ENCODE data around the gene NEDD4. TPM values are rescaled to one million over a fixed set of nuclear protein-coding genes. Genes with fewer than 3 reads are reported as not detected.

The NEDD4 gene
- total and polyA plus RNA-seq, 5 donors = 2.6 to 11.6 (median 8.8) TPM

DNA sequence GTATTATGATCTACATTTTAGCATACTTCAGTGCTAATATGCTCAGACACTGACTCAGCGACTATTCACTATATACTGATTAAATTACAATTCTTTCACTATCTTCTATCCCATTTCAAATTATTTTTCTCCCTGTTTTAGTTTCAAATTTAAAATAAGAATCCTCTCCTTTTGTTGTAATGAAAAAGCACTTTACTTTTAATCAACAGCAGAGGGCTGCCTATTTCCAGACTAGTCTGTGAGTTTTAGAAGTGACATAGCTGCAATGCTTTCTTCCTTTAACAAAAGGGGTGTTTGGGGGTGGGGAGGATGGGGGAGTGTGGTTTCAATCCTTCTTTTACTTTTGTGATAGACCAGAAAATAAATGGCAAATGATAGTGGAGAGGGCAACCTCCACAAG is 2.4 kb downstream of the NEDD4 start:
- Histone ChIP-seq H3K4me3 (ENCODE audit: low read length) (no peak overlapping the region), H3K9me3 (ENCODE audit: control insufficient read depth, low read length) (no peaks in the 10 kb centered on the region), H3K27me3 (ENCODE audit: control insufficient read depth, insufficient read depth) (no peaks in the 10 kb centered on the region), H3K4me1 (ENCODE audit: control insufficient read depth, insufficient read depth, low read length) (peaks cover 2% of the 10 kb centered on the region), H3K27ac (ENCODE audit: low read length) (no peak overlapping the region)
- DNase-seq = no peak
- WGBS = 92% methylated on average over 1 of the region's 1 CpG
- intact Hi-C loops (cut with DNase I) = loop anchor here in 1 of 4 donors (5.0 kb wide), 1 partner anchor 256 kb away; no protein-coding TSS in a partner anchor
- ATAC-seq = no peak

DNA sequence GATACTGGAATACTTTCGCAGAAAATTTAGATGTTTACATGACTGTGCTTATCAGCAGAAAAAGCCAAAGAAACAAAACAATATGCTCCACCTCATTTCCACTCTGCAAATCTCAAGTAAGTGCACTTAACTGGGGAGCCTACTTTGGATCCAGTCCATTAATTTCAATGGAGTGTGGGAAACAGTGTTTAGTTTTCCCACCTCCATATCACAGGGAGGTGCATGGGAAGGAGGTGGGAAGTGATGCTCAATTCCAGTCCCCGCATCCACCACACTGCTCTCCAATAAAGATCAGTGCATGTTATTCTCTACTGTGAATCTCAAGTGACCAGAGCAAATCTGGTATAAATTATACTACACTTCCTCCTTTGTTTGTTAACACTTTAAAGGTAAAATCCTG is 2.9 kb downstream of the NEDD4 start:
- WGBS = 86% methylated on average over 2 of the region's 2 CpGs
- no peaks in the 10 kb centered on the region for H3K27me3 ChIP-seq (ENCODE audit: control insufficient read depth, insufficient read depth)
- DNase-seq (no peak), ATAC-seq (no peak)
- no peak overlapping the region for H3K27ac ChIP-seq (ENCODE audit: low read length)
- no peaks in the 10 kb centered on the region for H3K9me3 ChIP-seq (ENCODE audit: control insufficient read depth, low read length)
- peaks cover 2% of the 10 kb centered on the region for H3K4me1 ChIP-seq (ENCODE audit: control insufficient read depth, insufficient read depth, low read length)
- intact Hi-C loops (cut with DNase I) = loop anchor here in 1 of 4 donors (5.0 kb wide), 1 partner anchor 257 kb away; no protein-coding TSS in a partner anchor
- H3K4me3 ChIP-seq (ENCODE audit: low read length) = no peak overlapping the region

DNA sequence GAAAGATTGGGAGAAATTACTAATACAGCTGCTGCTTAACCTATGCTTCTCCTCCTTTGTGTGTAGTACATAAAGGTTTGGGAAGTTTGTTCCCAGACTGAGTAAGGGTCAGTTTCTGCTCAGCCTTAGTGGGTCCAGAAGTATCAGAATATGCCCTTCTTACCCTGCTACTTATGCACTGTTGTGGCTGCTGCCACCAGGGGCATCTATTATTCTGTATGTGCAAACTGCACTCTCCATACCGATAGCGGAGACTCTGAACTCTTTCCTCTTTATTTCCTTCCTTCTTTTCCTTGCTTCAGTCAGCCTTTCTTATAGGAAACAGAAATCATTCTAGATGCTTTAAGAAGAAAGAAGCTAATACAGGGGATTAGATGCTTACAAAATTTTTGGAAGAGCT is 4.0 kb downstream of the NEDD4 start:
- intact Hi-C loops (cut with DNase I) = no loop called here
- H3K4me1 ChIP-seq (ENCODE audit: control insufficient read depth, insufficient read depth, low read length) = peaks cover 2% of the 10 kb centered on the region
- H3K4me3 ChIP-seq (ENCODE audit: low read length) = no peak overlapping the region
- no peak overlapping the region for H3K27ac ChIP-seq (ENCODE audit: low read length)
- WGBS = 67% methylated on average over 2 of the region's 2 CpGs
- H3K9me3 ChIP-seq (ENCODE audit: control insufficient read depth, low read length) = no peaks in the 10 kb centered on the region
- no peaks in the 10 kb centered on the region for H3K27me3 ChIP-seq (ENCODE audit: control insufficient read depth, insufficient read depth)
- ATAC-seq (no peak), DNase-seq (no peak)

DNA sequence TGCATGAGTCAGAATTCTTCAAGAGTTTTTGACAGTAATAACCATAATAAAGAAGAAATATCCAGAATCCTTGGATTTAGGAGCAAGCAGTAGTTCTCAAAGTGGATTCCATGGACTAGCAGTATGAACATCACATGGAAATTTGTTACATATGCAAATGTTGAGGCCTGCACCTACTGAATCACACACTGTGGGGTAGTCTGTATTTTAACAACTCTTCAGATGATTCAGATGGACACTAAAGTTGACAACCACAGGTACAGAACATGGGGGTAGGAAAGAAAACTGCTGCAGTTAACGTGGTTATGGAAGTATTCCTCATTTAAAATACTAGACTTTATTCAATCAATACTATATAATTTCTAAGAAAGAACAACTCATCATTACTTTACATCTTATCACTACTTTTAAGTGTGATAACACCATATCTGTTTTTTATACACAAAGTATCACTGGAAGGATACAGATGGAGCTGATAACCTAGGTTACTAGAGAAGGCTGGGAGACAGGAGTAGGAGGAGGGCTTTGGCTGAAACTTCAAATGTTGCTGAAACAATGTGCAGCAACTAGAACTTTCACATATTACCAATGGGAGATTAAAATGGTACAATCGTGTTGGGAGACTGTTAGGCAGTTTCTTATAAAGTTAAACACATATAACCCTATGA is 11.7 kb downstream of the NEDD4 start:
- no peak for ATAC-seq
- intact Hi-C loops (cut with DNase I) = no loop called here
- H3K9me3 ChIP-seq (ENCODE audit: control insufficient read depth, low read length) = no peaks in the 10 kb centered on the region
- H3K4me3 ChIP-seq (ENCODE audit: low read length) = no peak overlapping the region
- H3K27me3 ChIP-seq (ENCODE audit: control insufficient read depth, insufficient read depth) = no peaks in the 10 kb centered on the region
- H3K27ac ChIP-seq (ENCODE audit: low read length) = no peak overlapping the region
- H3K4me1 ChIP-seq (ENCODE audit: control insufficient read depth, insufficient read depth, low read length) = no peaks in the 10 kb centered on the region
- 83% methylated on average over 2 of the region's 2 CpGs for WGBS
- no peak for DNase-seq

DNA sequence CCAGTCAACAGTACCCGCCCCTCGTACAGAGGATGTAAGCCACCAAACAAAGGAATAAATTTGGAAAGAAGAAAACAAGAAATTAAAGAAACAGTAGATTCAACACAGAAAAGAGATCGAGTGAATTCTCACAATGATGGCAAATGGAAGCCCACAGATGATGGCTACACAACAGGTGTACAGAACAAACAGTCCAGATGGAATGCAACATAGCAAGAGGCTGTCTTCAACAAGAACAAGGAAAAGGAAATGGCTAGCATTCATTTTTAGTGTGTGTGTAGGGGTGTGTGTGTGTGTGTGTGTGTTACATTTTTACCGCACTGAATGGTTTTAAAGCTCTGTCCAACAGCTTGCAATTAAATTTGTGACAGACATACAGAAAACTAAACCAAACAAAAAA is 12.9 kb downstream of the NEDD4 start:
- no peaks in the 10 kb centered on the region for H3K27me3 ChIP-seq (ENCODE audit: control insufficient read depth, insufficient read depth)
- H3K27ac ChIP-seq (ENCODE audit: low read length) = no peak overlapping the region
- no peak for ATAC-seq
- DNase-seq = no peak
- intact Hi-C loops (cut with DNase I) = no loop called here
- H3K4me3 ChIP-seq (ENCODE audit: low read length) = no peak overlapping the region
- 91% methylated on average over 4 of the region's 4 CpGs for WGBS
- no peaks in the 10 kb centered on the region for H3K9me3 ChIP-seq (ENCODE audit: control insufficient read depth, low read length)
- H3K4me1 ChIP-seq (ENCODE audit: control insufficient read depth, insufficient read depth, low read length) = no peaks in the 10 kb centered on the region

DNA sequence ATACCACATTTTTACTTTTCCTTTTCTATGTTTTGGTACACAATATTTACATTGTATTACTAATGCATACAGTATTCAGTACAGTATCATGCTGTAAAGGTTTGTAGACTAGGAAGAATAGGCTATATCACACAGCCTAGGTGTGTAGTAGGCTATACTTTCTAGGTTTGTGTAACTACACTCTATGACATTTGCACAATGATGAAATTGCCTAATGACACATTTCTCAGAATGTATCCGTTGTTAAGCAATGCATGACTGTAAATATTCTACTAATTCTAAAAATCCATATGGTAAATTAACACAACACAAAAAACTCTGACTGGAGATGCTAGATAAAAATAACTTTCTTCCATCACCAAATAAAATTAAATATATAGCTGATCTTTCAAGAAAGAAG is 16.2 kb downstream of the NEDD4 start:
- Histone ChIP-seq H3K27ac (ENCODE audit: low read length) (no peak overlapping the region), H3K4me1 (ENCODE audit: control insufficient read depth, insufficient read depth, low read length) (no peaks in the 10 kb centered on the region), H3K4me3 (ENCODE audit: low read length) (no peak overlapping the region), H3K27me3 (ENCODE audit: control insufficient read depth, insufficient read depth) (no peaks in the 10 kb centered on the region), H3K9me3 (ENCODE audit: control insufficient read depth, low read length) (no peaks in the 10 kb centered on the region)
- intact Hi-C loops (cut with DNase I) = no loop called here
- WGBS = 94% methylated on average over 1 of the region's 1 CpG
- no peak for ATAC-seq
- no peak for DNase-seq

DNA sequence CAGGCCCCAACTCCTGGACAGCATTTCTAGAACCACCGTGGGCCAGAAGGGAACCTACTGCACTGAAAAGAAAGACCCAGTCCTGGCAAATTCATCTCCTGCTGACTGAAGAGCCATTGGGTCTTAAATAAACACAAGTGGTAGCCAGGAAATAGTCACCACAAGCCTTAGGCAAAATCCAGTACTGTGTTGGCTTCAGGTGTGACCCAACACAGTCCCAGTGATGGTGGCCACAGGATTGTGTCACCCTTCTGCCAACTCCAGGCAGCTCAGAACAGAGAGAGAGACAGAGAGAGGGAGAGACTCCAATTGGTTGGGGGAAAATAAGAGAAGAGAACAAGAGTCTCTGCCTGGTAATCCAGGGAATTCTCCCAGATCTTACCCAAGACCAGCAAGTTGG is 23.1 kb downstream of the NEDD4 start:
- Histone ChIP-seq H3K27ac (ENCODE audit: low read length) (no peak overlapping the region), H3K4me1 (ENCODE audit: control insufficient read depth, insufficient read depth, low read length) (no peaks in the 10 kb centered on the region), H3K4me3 (ENCODE audit: low read length) (no peak overlapping the region), H3K9me3 (ENCODE audit: control insufficient read depth, low read length) (no peaks in the 10 kb centered on the region), H3K27me3 (ENCODE audit: control insufficient read depth, insufficient read depth) (no peaks in the 10 kb centered on the region)
- DNase-seq (no peak), ATAC-seq (no peak)
- WGBS = 98% methylated on average over 1 of the region's 1 CpG
- intact Hi-C loops (cut with DNase I) = no loop called here

DNA sequence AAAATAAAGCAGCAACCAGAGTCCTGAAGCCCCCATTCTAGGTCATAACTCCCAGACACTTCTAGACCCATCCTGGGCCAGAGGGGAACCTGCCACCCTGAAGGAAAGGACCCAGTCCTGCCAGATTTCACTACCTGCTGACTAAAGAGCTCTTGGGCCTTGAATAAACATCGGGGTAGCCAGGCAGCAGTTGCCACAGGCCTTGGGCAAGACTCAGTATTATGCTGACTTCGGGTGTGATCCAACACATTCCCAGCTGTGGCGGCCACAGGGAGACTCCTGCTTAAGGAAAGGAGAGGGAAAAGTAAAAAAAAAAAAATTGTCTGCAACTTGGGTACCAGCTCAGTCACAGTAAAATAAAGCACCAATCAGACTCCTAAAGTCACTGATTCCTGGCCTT is 23.8 kb downstream of the NEDD4 start:
- H3K27me3 ChIP-seq (ENCODE audit: control insufficient read depth, insufficient read depth) = no peaks in the 10 kb centered on the region
- ATAC-seq = no peak
- WGBS = 93% methylated on average over 3 of the region's 3 CpGs
- no peak overlapping the region for H3K27ac ChIP-seq (ENCODE audit: low read length)
- H3K9me3 ChIP-seq (ENCODE audit: control insufficient read depth, low read length) = no peaks in the 10 kb centered on the region
- intact Hi-C loops (cut with DNase I) = no loop called here
- no peak overlapping the region for H3K4me3 ChIP-seq (ENCODE audit: low read length)
- no peak for DNase-seq
- no peaks in the 10 kb centered on the region for H3K4me1 ChIP-seq (ENCODE audit: control insufficient read depth, insufficient read depth, low read length)

DNA sequence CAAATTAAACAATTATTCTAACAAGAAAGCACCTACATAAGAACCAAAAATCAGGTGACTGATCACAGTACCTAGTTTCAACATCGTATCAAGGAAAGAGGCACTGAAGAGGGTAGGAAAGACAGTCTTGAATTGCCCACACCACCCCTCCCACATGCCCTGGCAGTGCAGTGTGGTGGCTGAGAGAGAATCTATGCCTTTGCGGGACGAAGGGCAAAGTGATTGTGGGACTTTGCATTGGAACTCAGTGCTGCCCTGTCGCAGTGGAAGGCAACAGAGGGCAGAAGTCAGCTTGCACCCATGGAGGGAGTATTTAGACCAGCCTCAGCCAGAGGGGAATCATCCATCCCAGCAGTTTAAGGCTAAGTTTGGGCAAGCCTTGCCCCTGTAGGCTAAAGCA is 24.5 kb downstream of the NEDD4 start:
- Histone ChIP-seq H3K4me1 (ENCODE audit: control insufficient read depth, insufficient read depth, low read length) (no peaks in the 10 kb centered on the region), H3K27me3 (ENCODE audit: control insufficient read depth, insufficient read depth) (no peaks in the 10 kb centered on the region), H3K27ac (ENCODE audit: low read length) (no peak overlapping the region), H3K4me3 (ENCODE audit: low read length) (no peak overlapping the region), H3K9me3 (ENCODE audit: control insufficient read depth, low read length) (no peaks in the 10 kb centered on the region)
- intact Hi-C loops (cut with DNase I) = no loop called here
- 94% methylated on average over 4 of the region's 4 CpGs for WGBS
- ATAC-seq (no peak), DNase-seq (no peak)

DNA sequence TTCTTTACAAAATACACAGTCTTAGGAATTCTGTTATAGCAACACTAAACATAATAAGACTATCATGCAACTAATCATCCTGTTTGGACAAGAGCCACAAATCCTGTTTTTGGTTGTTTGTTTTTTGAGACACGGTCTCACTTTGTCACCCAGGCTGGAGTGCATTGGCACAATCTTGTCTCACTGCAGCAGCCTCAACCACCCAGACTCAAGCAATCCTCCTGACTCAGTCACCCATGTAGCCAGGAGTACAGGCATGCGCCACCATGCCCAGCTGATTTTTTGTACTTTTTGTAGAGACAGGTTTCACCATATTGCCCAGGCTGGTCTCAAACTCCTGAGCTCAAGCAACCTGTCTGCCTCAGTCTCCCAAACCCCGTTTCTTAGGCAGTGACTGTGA is 28.3 kb downstream of the NEDD4 start:
- DNase-seq (no peak), ATAC-seq (no peak)
- no peaks in the 10 kb centered on the region for H3K9me3 ChIP-seq (ENCODE audit: control insufficient read depth, low read length)
- no peak overlapping the region for H3K4me3 ChIP-seq (ENCODE audit: low read length)
- intact Hi-C loops (cut with DNase I) = no loop called here
- no peaks in the 10 kb centered on the region for H3K4me1 ChIP-seq (ENCODE audit: control insufficient read depth, insufficient read depth, low read length)
- no peaks in the 10 kb centered on the region for H3K27me3 ChIP-seq (ENCODE audit: control insufficient read depth, insufficient read depth)
- WGBS = 82% methylated on average over 3 of the region's 3 CpGs
- H3K27ac ChIP-seq (ENCODE audit: low read length) = no peak overlapping the region

DNA sequence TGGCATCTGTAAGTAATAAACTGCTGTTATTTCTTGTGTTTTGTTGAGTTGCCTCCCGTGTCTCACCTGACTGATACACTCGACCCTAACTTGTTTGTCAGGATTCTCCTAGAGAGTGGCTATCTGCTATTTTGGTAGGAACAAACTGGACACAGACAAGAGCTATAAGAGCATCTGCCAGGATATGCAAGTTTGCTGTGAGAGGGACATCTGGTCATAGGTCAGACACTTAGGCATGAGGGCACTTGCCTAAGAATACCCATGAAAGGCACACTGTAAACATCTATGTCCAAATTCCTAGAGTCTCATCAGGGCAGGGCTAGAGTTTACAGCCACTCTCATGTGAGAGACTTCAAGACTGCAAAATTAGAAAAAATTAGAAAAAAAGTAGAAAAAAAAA is 32.5 kb downstream of the NEDD4 start:
- Histone ChIP-seq H3K4me3 (ENCODE audit: low read length) (no peak overlapping the region), H3K9me3 (ENCODE audit: control insufficient read depth, low read length) (no peaks in the 10 kb centered on the region), H3K27me3 (ENCODE audit: control insufficient read depth, insufficient read depth) (no peaks in the 10 kb centered on the region), H3K4me1 (ENCODE audit: control insufficient read depth, insufficient read depth, low read length) (no peaks in the 10 kb centered on the region), H3K27ac (ENCODE audit: low read length) (no peak overlapping the region)
- no peak for ATAC-seq
- WGBS = 89% methylated on average over 2 of the region's 2 CpGs
- DNase-seq = no peak
- intact Hi-C loops (cut with DNase I) = no loop called here
